Astrocyte (in vitro differentiated cells and primary cell): ENCODE data around the gene SNUPN.

Experiments
- EZH2 ChIP-seq: IDR thresholded peaks from 2 replicates; pipeline ENCODE4 v1.6.1; 2012; ENCODE audit warnings: mild to moderate bottlenecking, low read length, inconsistent platforms; ENCODE audit not compliant: insufficient read depth
- TF ChIP-seq, protein P1 (sequence below): IDR thresholded peaks from 2 replicates; pipeline ENCODE4 v1.5.1; 2011; ENCODE audit warnings: low read depth, mild to moderate bottlenecking, inconsistent platforms, low read length, moderate library complexity; ENCODE audit not compliant: insufficient read depth

DNA sequence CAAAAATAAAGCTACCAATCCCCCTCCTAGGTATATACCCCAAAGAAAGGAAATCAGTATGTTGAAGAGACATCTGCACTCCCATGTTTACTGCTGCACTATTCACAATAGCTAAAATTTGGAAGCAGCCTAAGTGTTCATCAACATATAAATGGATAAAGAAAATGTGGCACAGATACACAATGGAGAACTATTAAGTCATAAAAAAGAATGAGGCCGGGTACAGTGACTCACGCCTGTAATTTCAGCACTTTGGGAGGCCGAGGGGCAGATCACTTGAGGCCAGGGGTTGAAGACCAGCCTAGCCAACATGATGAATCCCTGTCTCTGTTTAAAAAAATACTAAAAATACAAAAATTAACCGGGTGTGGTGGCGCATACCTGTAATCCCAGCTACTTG lies 36.5 kb downstream of the SNUPN start:
- TF ChIP-seq, protein P1, sequence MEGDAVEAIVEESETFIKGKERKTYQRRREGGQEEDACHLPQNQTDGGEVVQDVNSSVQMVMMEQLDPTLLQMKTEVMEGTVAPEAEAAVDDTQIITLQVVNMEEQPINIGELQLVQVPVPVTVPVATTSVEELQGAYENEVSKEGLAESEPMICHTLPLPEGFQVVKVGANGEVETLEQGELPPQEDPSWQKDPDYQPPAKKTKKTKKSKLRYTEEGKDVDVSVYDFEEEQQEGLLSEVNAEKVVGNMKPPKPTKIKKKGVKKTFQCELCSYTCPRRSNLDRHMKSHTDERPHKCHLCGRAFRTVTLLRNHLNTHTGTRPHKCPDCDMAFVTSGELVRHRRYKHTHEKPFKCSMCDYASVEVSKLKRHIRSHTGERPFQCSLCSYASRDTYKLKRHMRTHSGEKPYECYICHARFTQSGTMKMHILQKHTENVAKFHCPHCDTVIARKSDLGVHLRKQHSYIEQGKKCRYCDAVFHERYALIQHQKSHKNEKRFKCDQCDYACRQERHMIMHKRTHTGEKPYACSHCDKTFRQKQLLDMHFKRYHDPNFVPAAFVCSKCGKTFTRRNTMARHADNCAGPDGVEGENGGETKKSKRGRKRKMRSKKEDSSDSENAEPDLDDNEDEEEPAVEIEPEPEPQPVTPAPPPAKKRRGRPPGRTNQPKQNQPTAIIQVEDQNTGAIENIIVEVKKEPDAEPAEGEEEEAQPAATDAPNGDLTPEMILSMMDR = no peak
- TF ChIP-seq EZH2 = no peak
